Measurements from ENCODE around the gene HOXB8. TPM values are rescaled to one million over a fixed set of nuclear protein-coding genes. Genes with fewer than 3 reads are reported as not detected.

HOXB8 gene
- total RNA-seq, 1 donor from 2014 or later, result not detected

DNA sequence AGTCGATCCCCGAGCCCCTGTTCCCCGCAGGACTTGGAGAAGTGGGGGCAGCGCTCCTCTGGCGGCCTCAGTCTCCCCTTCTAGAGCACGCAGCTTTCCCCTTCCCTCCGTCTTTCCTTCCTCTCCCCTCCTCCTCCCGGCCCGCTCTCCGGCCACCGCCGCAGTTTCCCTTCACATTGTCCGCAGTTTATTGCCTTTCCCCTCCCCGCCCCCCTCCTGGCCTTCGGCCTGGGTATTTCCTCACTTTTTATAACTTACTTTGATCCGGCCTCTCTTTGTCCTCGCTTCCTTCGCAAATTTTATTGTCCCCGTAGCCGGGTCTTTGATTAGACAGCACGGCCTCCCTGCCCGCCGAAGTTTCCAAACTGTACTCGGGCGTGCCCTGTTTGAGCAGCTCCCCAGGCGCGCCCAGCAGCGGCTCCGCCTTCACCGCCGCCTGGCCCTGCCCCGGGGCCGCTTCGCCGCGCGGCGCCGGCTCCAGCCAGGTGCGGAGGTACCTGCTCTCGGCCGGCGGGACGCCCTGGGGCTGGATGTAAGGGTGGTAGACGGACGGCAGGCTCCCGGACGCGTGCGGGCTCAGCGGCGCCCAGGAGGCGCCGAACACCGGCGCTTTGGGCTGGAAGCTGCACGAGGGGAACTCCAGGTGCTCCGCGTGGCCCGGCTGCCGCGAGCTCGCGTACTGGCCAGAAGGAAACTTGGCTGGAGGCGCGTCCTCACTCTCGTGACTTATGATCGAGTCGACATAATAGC is 10.6 kb upstream of the HOXB8 start:
- peaks cover 99% of the 10 kb centered on the region for H4K20me1 ChIP-seq (ENCODE audit: low read depth)
- no peak overlapping the region for H3K27ac ChIP-seq
- H3K9me3 ChIP-seq (ENCODE audit: low read depth), result no peaks in the 10 kb centered on the region
- no peaks in the 10 kb centered on the region for H3K36me3 Mint-ChIP-seq
- no peaks in the 10 kb centered on the region for H3K79me2 ChIP-seq (ENCODE audit: low read depth)
- DNase-seq (ENCODE audit: low spot score), result peak; percentile 63
- no peaks in the 10 kb centered on the region for H3K36me3 ChIP-seq
- H3K4me2 ChIP-seq, result peak overlapping the region; percentile 69
- peaks cover 89% of the 10 kb centered on the region for H3K27me3 Mint-ChIP-seq (ENCODE audit: insufficient read depth, low read depth)
- H3K27me3 ChIP-seq, result peaks cover 100% of the 10 kb centered on the region
- peak; percentile 95 for TF ChIP-seq EZH2 (IDR thresholded peaks at IDR 0.05)
- TF ChIP-seq, protein P1, sequence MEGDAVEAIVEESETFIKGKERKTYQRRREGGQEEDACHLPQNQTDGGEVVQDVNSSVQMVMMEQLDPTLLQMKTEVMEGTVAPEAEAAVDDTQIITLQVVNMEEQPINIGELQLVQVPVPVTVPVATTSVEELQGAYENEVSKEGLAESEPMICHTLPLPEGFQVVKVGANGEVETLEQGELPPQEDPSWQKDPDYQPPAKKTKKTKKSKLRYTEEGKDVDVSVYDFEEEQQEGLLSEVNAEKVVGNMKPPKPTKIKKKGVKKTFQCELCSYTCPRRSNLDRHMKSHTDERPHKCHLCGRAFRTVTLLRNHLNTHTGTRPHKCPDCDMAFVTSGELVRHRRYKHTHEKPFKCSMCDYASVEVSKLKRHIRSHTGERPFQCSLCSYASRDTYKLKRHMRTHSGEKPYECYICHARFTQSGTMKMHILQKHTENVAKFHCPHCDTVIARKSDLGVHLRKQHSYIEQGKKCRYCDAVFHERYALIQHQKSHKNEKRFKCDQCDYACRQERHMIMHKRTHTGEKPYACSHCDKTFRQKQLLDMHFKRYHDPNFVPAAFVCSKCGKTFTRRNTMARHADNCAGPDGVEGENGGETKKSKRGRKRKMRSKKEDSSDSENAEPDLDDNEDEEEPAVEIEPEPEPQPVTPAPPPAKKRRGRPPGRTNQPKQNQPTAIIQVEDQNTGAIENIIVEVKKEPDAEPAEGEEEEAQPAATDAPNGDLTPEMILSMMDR (IDR thresholded peaks at IDR 0.05), result no peak
- peak; percentile 99 for TF ChIP-seq EZH2phosphoT487 (IDR thresholded peaks at IDR 0.05)
- peaks cover 13% of the 10 kb centered on the region for H3K9me3 Mint-ChIP-seq
- H2AFZ ChIP-seq (replicated peaks), result no peak overlapping the region
- H3K4me1 Mint-ChIP-seq, result peaks cover 6% of the 10 kb centered on the region
- peak overlapping the region; percentile 67 for H3K4me3 Mint-ChIP-seq
- H3K9ac ChIP-seq, result no peak overlapping the region
- peaks cover 9% of the 10 kb centered on the region for H3K4me1 ChIP-seq
- H3F3A ChIP-seq (ENCODE audit: low read depth), result peaks cover 4% of the 10 kb centered on the region
- H3K27ac Mint-ChIP-seq, result no peak overlapping the region
- H3K4me3 ChIP-seq, result peak overlapping the region; percentile 7

DNA sequence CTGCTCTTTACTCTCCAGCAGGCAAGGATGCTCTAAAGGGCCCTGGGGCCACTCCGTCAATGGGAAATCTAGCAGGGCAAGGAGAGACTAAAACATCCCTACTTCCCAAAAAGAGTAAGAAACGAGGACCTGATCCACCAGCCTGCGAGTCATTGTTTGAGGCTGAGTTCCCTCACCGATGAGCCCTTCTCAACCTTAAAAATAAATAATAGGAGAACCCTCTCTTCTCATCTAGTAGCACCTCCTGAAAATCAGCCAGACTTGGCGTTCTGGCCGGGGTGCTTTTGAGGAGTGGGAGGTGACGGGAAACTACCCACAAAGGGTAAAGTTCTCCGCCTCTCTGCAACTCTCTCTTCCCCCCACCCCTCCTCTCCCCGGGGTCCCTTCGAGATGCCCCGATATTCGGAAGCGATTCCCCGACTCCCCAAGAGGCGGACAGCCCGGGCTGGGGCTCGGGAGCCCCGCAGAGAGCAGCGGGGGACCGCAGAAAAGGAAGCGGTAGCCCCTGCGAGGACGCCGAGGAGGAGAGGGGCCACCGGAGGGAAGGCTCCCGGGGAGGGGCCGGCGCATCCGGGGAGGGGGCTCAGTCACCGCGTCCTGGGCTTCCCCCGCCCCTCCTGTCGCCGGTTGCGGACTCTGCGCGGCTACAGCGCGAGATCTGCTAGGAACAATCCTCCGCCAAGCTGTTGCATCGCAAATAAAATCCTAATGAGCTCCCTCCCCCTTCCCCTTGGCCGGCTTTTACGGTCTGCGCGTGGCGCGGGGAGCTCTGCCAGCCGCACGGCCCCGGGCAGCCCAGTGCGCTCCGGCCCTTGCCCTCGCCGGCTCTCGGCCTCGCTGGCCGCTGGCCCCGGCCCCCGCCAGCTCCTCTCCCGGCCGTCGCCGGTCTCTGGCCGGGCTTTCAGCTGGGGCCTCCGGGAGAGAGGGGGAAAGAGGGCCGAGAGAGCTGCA is 9.7 kb upstream of the HOXB8 start:
- H3K27ac Mint-ChIP-seq, result no peak overlapping the region
- Histone ChIP-seq H2AFZ (replicated peaks) (no peak overlapping the region), H3K4me2 (peak overlapping the region; percentile 69), H3K9ac (no peak overlapping the region), H3K27me3 (peaks cover 100% of the 10 kb centered on the region), H3K4me3 (peak overlapping the region; percentile 7), H3F3A (ENCODE audit: low read depth) (peaks cover 4% of the 10 kb centered on the region), H3K36me3 (no peaks in the 10 kb centered on the region), H3K27ac (no peak overlapping the region), H3K79me2 (ENCODE audit: low read depth) (no peaks in the 10 kb centered on the region), H3K4me1 (peaks cover 9% of the 10 kb centered on the region), H4K20me1 (ENCODE audit: low read depth) (peaks cover 99% of the 10 kb centered on the region), H3K9me3 (ENCODE audit: low read depth) (no peaks in the 10 kb centered on the region)
- peaks cover 89% of the 10 kb centered on the region for H3K27me3 Mint-ChIP-seq (ENCODE audit: insufficient read depth, low read depth)
- TF ChIP-seq EZH2 (IDR thresholded peaks at IDR 0.05), result peak; percentile 95
- TF ChIP-seq, protein P1 (IDR thresholded peaks at IDR 0.05), result no peak
- H3K4me3 Mint-ChIP-seq, result no peak overlapping the region
- DNase-seq (ENCODE audit: low spot score), result peak; percentile 65
- H3K36me3 Mint-ChIP-seq, result no peaks in the 10 kb centered on the region
- H3K4me1 Mint-ChIP-seq, result peaks cover 6% of the 10 kb centered on the region
- H3K9me3 Mint-ChIP-seq, result peaks cover 13% of the 10 kb centered on the region

DNA sequence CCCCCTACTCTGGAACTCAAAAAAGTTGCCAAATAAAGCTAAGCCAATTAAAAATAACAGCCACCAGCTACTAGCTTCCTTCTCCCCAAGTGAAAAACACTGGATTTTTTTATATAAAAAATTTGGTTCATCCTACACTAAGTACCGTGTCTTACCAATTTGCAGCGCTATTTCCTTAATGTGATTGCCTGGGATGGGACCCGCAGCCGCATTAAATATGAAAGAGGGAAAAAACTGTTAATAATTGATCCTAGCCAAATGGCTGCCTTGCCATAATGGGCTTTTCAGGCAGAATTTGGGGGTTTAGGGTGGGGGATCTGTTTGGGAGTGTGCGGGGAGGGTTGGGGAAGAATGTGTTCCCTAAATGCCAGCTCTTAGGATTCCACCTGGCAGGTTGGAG is 9.0 kb upstream of the HOXB8 start:
- H4K20me1 ChIP-seq (ENCODE audit: low read depth), result peaks cover 99% of the 10 kb centered on the region
- no peak overlapping the region for H3K9ac ChIP-seq
- H3K4me3 Mint-ChIP-seq, result no peak overlapping the region
- H2AFZ ChIP-seq (replicated peaks), result no peak overlapping the region
- TF ChIP-seq EZH2 (IDR thresholded peaks at IDR 0.05), result no peak
- TF ChIP-seq EZH2phosphoT487 (IDR thresholded peaks at IDR 0.05), result no peak
- TF ChIP-seq, protein P1 (IDR thresholded peaks at IDR 0.05), result no peak
- no peak for DNase-seq (ENCODE audit: low spot score)
- peaks cover 100% of the 10 kb centered on the region for H3K27me3 ChIP-seq
- H3K4me1 ChIP-seq, result peaks cover 9% of the 10 kb centered on the region
- H3K27ac ChIP-seq, result no peak overlapping the region
- no peak overlapping the region for H3K4me3 ChIP-seq
- no peaks in the 10 kb centered on the region for H3K9me3 ChIP-seq (ENCODE audit: low read depth)
- H3K4me1 Mint-ChIP-seq, result peaks cover 6% of the 10 kb centered on the region
- peaks cover 4% of the 10 kb centered on the region for H3F3A ChIP-seq (ENCODE audit: low read depth)
- no peaks in the 10 kb centered on the region for H3K79me2 ChIP-seq (ENCODE audit: low read depth)
- H3K36me3 Mint-ChIP-seq, result no peaks in the 10 kb centered on the region
- no peaks in the 10 kb centered on the region for H3K36me3 ChIP-seq
- H3K27ac Mint-ChIP-seq, result no peak overlapping the region
- no peak overlapping the region for H3K4me2 ChIP-seq
- peaks cover 13% of the 10 kb centered on the region for H3K9me3 Mint-ChIP-seq
- H3K27me3 Mint-ChIP-seq (ENCODE audit: insufficient read depth, low read depth), result peaks cover 88% of the 10 kb centered on the region
